Hepatocyte (in vitro differentiated cells): ENCODE measurements around the gene CRACR2B.

Experiments used
- EZH2 ChIP-seq: fragments of 200-600 bp; sonication (generic); IDR thresholded peaks from 2 replicates; pipeline ENCODE4 v1.6.1; 2016; ENCODE audit warnings: antibody characterized with exemption, mild to moderate bottlenecking, borderline replicate concordance
- EZH2phosphoT487 ChIP-seq: fragments of 200-600 bp; sonication (generic); IDR thresholded peaks from one replicate; pipeline ENCODE4 v1.6.1; 2018; ENCODE audit warnings: antibody characterized with exemption, mild to moderate bottlenecking, low read depth, moderate library complexity; ENCODE audit not compliant: unreplicated experiment, severe bottlenecking
- TF ChIP-seq, protein P1 (sequence below): fragments of 200-600 bp; sonication (generic); IDR thresholded peaks from 2 replicates; pipeline ENCODE4 v1.5.1; 2016; ENCODE audit warnings: antibody characterized with exemption, mild to moderate bottlenecking; ENCODE audit not compliant: poor library complexity

DNA sequence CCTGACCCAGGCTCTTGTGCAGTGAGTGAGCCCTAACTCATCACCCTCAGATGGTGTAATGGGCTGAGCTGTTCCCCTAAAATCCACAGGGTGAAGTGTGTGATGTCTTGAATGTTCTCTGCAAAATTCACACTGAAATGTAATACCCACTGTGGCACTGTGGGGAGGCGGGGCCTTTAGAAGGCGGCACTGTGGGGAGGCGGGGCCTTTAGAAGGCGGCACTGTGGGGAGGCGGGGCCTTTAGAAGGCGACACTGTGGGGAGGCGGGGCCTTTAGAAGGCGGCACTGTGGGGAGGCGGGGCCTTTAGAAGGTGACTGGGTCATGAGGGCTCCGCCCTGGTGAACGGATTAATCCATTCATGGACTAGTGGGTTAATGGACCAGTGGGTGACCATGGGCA is 49.8 kb downstream of the CRACR2B start:
- TF ChIP-seq EZH2 (no peak), EZH2phosphoT487 (no peak)
- TF ChIP-seq, protein P1, sequence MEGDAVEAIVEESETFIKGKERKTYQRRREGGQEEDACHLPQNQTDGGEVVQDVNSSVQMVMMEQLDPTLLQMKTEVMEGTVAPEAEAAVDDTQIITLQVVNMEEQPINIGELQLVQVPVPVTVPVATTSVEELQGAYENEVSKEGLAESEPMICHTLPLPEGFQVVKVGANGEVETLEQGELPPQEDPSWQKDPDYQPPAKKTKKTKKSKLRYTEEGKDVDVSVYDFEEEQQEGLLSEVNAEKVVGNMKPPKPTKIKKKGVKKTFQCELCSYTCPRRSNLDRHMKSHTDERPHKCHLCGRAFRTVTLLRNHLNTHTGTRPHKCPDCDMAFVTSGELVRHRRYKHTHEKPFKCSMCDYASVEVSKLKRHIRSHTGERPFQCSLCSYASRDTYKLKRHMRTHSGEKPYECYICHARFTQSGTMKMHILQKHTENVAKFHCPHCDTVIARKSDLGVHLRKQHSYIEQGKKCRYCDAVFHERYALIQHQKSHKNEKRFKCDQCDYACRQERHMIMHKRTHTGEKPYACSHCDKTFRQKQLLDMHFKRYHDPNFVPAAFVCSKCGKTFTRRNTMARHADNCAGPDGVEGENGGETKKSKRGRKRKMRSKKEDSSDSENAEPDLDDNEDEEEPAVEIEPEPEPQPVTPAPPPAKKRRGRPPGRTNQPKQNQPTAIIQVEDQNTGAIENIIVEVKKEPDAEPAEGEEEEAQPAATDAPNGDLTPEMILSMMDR = no peak
